ENCODE measurements around the gene ARPC4. TPM values are rescaled to one million over a fixed set of nuclear protein-coding genes. Genes with fewer than 3 reads are reported as not detected.

Gene ARPC4
- total and polyA plus RNA-seq, 10 of the 15 experiments (the other 5 are each of a cell fraction or from before 2014, with no cell fraction given): 42.0 to 354 (median 268) TPM

GRCh38 chr3:9825451-9826040, 32.7 kb downstream of the ARPC4 start:
- FAIRE-seq (no peak), ATAC-seq (no peak), DNase-seq (ENCODE audit: low read depth, low spot score) (no peak)
- SMC1A ChIA-PET (ENCODE audit: uncharacterized antibody, unreplicated experiment): no interaction called here
- CTCF ChIA-PET: no interaction called here
- no peaks in the 10 kb centered on the region for H3K9me3 ChIP-seq (replicated peaks; ENCODE audit: control insufficient read depth, insufficient read depth, low read length)
- H3K4me1 ChIP-seq (ENCODE audit: control insufficient read depth, insufficient read depth, low read length): no peaks in the 10 kb centered on the region
- no peak overlapping the region for H3K4me3 ChIP-seq
- 91% methylated on average over 14 of the region's 14 CpGs for WGBS (ENCODE audit: insufficient coverage, insufficient replicate concordance, low lambda C conversion rate, missing lambda C conversion rate)
- in situ Hi-C loops (cut with MboI) (no loop called here), intact Hi-C loops (cut with micrococcal nuclease; ENCODE audit: unreplicated experiment) (no loop called here)
- H3K27ac ChIP-seq (ENCODE audit: control insufficient read depth, insufficient read depth): no peak overlapping the region
- POLR2A ChIA-PET: no interaction called here
- H3K4me2 ChIP-seq (ENCODE audit: control insufficient read depth, insufficient read depth): no peak overlapping the region
- no peak overlapping the region for H2AFZ ChIP-seq (ENCODE audit: control insufficient read depth, low read depth, low read length)
- H3K9ac ChIP-seq (ENCODE audit: control insufficient read depth, insufficient read depth, low read length): no peak overlapping the region
- no TSS peak for BruUV-seq (replicated peaks)
- no peaks in the 10 kb centered on the region for H3K27me3 ChIP-seq (replicated peaks in 1 of 2; ENCODE audit: control insufficient read depth in 2 of 2, insufficient read depth in 2 of 2, low read length in 1 of 2)
- RAD21 ChIA-PET (ENCODE audit: unreplicated experiment): no interaction called here
- no peaks in the 10 kb centered on the region for H3K79me2 ChIP-seq (ENCODE audit: control insufficient read depth, insufficient read depth, low read length)
- no peaks in the 10 kb centered on the region for H4K20me1 ChIP-seq (ENCODE audit: control insufficient read depth, insufficient read depth)
- peaks cover 0 to 3% of the 10 kb centered on the region in 2 experiments; a peak in 1 of 4 replicates for H3K36me3 ChIP-seq (ENCODE audit: control insufficient read depth in 2 of 2, insufficient read depth in 2 of 2, low read length in 1 of 2)
- no peak for TF ChIP-seq LARP7 (IDR thresholded peaks at IDR 0.05)
- TF ChIP-seq DPF2 (IDR thresholded peaks at IDR 0.05): no peak
- TF ChIP-seq POLR2A (IDR thresholded peaks at IDR 0.05; ENCODE audit: low read depth, low read length): peak; percentile 14; the same call in 1 of the 2 replicates
- no peak for TF ChIP-seq NKRF (conservative IDR thresholded peaks at IDR 0.05)

DNA sequence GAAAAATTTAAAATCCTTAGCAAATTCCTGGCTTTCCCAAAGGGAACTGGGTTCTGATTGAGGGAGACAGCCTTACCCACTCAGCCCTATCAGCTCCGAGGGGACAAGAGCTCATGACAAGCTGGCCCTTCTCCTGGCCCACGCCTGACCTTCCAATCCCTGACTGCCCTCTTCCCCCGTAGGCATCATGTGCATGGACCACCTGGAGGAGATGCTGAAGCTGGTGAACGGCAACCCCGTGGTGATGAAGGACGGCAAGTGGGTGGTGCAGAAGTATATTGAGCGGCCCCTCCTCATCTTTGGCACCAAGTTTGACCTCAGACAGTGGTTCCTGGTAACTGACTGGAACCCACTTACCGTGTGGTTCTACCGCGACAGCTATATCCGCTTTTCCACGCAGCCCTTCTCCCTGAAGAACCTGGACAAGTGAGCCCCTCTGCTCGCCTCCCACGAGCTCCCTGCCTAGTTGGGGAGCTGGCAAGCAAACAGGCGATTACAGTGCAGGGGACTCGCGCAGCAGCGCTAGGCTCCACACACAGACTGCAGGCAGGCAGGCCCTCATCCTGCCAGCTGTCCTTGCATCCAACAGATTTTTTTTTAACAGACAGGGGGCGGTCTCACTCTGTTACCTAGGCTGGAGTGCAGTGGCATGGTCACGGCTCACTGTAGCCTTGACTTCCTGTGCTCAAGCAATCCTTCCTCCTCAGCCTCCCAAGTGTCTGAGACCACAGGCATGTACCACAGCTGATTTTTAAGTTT, 34.1 kb downstream of the ARPC4 start:
- ChIA-PET RAD21 (ENCODE audit: unreplicated experiment) (interaction anchor here (0.9 to 1.1 kb wide), 2 partner anchors 104 to 106 kb away, joined by 5 read pairs; no protein-coding TSS in a partner anchor), CTCF (interaction anchor here (0.6 to 0.9 kb wide), 2 partner anchors 40 to 212 kb away, joined by 3 read pairs; no protein-coding TSS in a partner anchor), POLR2A (no interaction called here), SMC1A (ENCODE audit: uncharacterized antibody, unreplicated experiment) (no interaction called here)
- Histone ChIP-seq H3K4me2 (ENCODE audit: control insufficient read depth, insufficient read depth) (no peak overlapping the region), H3K4me3 (no peak overlapping the region), H3K9ac (ENCODE audit: control insufficient read depth, insufficient read depth, low read length) (no peak overlapping the region), H3K79me2 (ENCODE audit: control insufficient read depth, insufficient read depth, low read length) (no peaks in the 10 kb centered on the region), H2AFZ (ENCODE audit: control insufficient read depth, low read depth, low read length) (no peak overlapping the region), H3K27me3 (replicated peaks in 1 of 2; ENCODE audit: control insufficient read depth in 2 of 2, insufficient read depth in 2 of 2, low read length in 1 of 2) (no peaks in the 10 kb centered on the region), H4K20me1 (ENCODE audit: control insufficient read depth, insufficient read depth) (no peaks in the 10 kb centered on the region), H3K4me1 (ENCODE audit: control insufficient read depth, insufficient read depth, low read length) (no peaks in the 10 kb centered on the region), H3K9me3 (replicated peaks; ENCODE audit: control insufficient read depth, insufficient read depth, low read length) (no peaks in the 10 kb centered on the region), H3K36me3 (ENCODE audit: control insufficient read depth in 2 of 2, insufficient read depth in 2 of 2, low read length in 1 of 2) (peaks cover 0 to 3% of the 10 kb centered on the region in 2 experiments; a peak in 2 of 4 replicates), H3K27ac (ENCODE audit: control insufficient read depth, insufficient read depth) (no peak overlapping the region)
- intact Hi-C loops (cut with micrococcal nuclease; ENCODE audit: unreplicated experiment): no loop called here
- WGBS (ENCODE audit: insufficient coverage, insufficient replicate concordance, low lambda C conversion rate, missing lambda C conversion rate): 88% methylated on average over 20 of the region's 20 CpGs
- in situ Hi-C loops (cut with MboI): no loop called here
- ATAC-seq (peak; percentile 78), DNase-seq (ENCODE audit: low read depth, low spot score) (no peak), FAIRE-seq (no peak)
- BruUV-seq (replicated peaks): no TSS peak
- TF ChIP-seq BMI1 (IDR thresholded peaks at IDR 0.05; ENCODE audit: borderline replicate concordance): no peak
- TF ChIP-seq BCL3 (IDR thresholded peaks at IDR 0.05; ENCODE audit: borderline replicate concordance, insufficient read depth, low read depth, low read length, poor library complexity, severe bottlenecking): no peak
- TF ChIP-seq ZBED1 (IDR thresholded peaks at IDR 0.05; ENCODE audit: borderline replicate concordance): no peak
- TF ChIP-seq ZNF207 (IDR thresholded peaks at IDR 0.05; ENCODE audit: borderline replicate concordance): no peak
- TF ChIP-seq CEBPB (IDR thresholded peaks at IDR 0.05; ENCODE audit: borderline replicate concordance in 1 of 2, low read depth in 2 of 2, low read length in 2 of 2): no peak
- TF ChIP-seq CTCF (IDR thresholded peaks at IDR 0.05 in 2 of 3, conservative IDR thresholded peaks at IDR 0.05 in 1 of 3; ENCODE audit: control insufficient read depth in 2 of 3, extremely low read depth in 1 of 3, insufficient read depth in 1 of 3, low read depth in 3 of 3, low read length in 3 of 3): peak in 2 of 3 experiments; percentile 8 to 23; a peak in 1 of 6 replicates
